Ammon's horn (tissue), 1 donor: ENCODE data around the gene APAF1.

ENCODE experiments used
- DNase-seq: peaks from one replicate; pipeline ENCODE4 v3.0.0-alpha.2; 2016; ENCODE audit warnings: low spot score

APAF1 gene

DNA sequence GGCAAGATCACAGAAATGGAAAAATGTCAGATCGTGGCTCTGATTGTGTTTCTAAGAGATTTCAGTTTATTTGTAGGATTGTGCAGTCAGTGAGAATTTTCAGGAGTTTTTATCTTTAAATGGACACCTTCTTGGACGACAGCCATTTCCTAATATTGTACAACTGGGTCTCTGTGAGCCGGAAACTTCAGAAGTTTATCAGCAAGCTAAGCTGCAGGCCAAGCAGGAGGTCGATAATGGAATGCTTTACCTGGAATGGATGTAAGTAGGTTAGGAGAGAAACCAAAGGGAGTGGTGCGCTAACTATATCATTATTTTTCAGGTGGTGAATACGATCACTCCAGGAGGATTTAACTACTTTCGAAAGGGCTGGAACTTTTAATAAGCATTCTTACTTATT lies 26.4 kb downstream of the APAF1 start:
- no peak for DNase-seq

DNA sequence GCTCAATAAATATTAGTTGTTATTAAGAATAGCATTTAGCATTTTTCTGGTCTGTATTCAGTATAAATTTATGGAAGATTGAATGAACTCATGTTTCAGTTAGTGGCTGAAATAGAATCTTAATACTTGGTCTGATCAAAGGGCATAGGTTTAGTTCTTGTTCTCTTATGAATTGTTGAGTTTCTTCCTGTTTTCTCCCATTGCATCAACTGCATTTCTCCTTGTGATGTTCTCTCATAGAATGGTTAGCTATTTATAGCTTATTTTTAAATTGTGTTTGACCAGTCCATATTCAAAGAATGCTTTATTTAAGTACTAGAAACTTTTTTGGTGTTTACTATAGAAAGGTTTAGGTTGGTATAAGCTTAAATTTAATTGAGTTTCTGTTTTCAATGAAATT lies 29.8 kb downstream of the APAF1 start:
- DNase-seq: no peak

DNA sequence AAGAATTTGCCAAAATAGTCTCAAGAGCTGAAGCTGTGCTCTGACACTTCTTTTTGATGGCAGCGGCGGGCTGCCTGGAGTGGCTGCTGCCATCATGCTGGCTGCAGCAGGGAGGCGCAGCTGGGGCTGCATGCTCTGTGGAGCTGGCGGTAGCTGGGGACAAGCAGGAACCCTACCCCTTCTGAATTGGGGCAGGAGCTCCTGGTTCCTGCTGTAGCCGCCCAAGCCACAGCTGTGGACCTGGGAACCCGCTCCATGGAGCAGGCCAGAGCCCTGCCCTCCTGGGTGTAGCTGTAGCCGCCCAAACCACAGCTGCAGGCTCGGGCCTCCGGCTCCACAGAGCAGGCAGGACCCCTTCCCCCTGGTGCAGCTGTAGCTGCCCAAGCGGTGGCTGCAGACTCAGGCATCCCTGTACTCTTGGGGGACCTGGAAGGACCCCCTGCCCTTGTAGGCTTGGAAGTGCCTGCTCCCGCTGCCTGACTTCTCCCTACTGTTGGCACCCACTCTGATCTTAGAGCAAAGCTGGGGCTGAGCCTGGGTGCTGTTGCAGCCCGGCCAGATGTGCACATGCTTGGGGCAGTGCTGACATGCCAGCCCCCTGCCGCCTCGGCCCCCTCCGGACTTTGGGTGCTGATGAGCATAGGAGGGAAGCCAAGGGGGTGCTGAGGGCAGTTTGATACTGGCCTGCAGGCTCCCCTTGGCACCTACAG lies 33.3 kb downstream of the APAF1 start:
- DNase-seq: no peak

DNA sequence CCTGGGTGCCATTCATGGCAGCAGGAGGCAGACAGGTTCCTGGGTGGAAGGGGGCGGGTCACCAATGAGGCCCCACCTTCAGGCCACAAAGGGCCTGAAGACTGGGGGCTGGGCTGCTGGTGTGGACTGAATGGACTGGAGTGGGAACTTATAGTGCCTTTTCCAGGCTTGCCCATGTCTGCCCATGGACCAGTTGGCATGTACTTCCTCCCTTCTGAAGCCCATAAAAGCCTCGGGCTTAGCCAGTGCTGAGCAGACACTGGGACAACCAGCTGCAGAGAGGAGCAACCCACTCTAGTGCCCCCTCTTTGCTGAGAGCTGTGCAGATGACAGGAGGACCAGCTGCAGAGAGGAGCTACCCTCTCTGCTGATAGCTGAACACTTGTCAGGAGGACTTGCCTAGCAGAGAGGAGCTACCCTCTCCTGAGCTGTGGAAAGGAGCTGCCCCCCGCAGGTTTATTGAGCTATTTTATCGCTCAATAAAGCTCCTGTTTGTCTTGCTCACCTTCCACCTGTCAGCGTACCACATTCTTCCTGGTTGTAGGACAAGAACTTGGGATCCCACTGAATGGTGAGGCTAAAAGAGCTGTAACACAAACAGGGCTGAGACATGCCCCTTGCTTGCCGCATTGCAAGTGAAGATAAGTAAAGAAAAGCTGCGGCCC lies 34.0 kb downstream of the APAF1 start:
- DNase-seq: no peak

DNA sequence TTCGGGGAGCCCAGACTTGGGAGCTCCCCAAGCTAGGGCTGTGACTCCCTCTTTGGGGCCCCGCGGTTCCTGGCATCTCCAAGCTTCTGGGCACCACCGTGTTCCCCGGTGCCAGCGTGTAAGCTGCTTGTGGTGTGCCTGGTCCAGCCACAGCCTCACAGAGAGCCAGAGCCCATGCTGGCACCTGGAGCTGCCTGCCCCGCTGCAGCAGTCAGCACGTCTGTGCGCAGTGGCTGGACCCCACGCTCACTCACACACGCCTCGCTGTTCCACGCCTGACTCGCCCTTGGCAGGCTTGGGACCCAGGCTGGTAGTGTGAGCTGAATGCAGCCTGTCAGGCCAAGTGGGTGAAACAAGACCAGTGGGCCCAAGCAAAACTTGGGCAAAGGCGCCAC lies 34.5 kb downstream of the APAF1 start:
- DNase-seq: no peak

DNA sequence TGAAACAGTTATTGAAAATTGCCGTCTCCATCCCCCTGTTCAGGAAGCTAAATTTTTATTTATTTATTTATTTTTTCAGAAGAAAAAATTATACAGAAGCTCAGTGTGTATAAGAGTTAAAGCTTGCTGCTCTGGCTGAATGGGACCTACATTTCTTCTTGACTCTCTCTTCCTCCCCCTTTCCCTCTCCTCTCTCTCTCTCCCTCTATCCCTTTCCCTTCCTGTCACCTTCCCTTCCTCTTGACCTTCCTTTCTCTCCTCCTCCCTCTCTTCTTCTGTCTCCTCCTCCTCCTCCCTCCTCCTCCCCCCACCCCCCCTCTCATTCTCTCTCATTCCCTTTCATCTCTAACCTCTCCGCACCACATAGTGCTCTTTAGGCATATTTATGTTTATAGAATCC lies 39.1 kb downstream of the APAF1 start:
- DNase-seq: no peak

DNA sequence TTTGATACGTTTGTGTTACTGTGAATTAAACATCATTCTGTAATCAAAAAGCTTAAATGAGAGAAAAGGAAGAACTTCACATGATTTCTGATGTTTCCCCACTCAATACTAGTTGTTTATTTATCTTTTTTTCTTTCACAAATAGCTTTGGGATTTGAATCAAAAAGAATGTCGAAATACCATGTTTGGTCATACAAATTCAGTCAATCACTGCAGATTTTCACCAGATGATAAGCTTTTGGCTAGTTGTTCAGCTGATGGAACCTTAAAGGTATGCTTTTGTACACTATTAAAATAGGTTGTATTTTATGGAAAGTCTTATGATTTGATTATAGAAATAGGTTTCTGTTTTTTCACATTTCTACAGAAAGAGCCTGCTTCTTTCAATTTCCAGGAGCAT lies 41.5 kb downstream of the APAF1 start:
- DNase-seq: no peak

DNA sequence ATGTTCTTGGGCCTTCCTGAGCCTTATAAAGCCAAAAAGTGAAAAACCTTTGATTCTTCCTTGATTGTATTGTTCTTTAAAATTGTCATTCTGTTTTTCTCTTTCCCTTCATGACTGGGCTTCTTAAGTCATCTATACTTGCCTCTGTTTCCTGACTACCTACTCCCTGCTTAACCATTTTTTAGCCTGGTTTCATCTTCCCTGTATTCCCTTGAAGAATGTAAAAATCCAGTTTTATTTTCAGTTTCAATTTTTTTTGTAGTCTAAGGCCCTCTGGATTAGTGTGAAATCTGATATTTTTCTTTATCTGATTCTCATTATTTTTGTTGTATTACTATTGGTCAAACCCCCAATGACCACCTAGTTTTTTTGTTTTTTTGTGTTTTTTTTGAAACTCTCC lies 46.3 kb downstream of the APAF1 start:
- DNase-seq: no peak

DNA sequence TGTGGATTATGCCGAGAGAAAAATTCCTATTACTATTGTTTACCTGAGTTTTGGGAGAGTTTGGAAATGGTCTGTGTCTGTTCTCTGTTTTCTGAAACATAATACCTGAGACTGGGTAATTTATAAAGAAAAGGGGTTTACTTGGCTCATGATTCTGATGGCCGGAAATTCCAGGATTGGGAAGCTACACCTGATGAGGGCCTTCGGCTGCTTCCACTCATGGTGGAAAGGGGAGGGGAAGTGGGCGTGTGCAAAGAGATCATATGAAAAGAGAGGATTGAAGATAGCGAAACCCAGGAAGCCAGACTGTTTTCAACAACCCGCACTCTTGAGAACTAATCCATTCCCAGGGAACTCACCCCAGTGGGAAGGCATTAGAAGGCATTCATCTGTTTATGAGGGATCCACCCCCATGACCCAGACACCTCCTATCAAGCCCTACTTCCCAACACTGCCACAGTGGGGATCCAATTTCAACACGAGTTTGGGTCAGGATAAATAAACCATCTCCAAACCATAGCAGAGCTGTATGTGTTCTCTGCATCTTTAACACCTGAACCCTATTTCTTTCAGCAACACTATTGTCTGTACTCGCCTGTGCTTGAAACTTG lies 51.1 kb downstream of the APAF1 start:
- DNase-seq: no peak

DNA sequence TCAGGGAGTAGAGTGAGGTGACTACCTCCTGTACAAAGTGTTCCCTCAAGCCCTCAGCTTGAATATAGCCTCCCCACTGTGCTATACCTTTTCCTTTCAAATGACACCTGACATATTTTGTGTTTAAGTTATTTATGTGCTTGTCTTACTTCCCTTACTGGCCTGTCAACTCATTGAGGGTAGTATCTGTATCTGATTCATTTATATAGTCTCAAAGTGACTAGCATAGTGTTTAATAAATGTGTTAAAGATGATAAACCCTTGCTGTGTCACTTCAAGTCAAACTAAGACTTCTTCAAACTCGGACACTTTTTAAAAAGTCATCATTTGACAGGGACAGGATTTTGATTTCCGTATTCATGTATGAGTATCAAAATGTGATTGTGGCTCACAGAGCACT lies 52.1 kb downstream of the APAF1 start:
- no peak for DNase-seq

DNA sequence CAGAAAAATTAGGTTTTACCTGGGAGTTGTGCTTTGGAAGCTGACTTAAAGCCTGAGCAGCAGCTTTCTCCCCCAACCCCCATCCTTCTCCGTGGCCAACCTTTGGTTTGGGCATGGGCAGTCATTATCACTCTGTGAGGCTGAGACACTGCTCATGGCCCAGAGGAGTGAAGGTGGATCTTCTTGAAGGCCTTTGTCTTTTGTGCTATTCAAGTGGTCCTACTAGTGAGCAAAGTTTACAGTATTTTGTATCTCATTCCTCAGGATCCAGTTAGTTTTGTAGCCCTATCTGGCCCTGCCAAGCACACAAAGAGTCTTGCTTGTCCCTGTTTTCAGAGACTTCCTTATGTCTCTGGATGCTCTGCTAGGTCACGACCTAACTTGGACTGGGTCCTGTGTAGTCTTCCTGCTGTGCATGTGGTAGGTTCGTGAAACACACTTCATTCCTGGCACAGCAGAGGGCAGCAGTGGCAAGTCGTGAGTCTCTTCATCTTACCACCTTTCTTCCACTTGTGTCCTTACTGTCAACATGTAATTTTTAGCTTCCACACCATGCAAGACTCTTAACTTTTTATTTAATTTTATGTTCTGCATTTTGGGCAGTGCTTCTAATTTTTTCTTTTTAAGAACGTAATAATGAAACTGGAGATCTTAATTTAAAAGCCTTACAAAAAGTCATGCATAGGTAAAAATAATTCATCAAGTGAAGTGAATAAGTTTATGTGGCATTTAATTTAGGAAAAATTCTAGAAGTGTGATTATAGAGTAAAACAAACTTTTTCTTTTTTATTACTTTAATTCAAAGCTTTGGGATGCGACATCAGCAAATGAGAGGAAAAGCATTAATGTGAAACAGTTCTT lies 53.7 kb downstream of the APAF1 start:
- DNase-seq: peak; percentile 95

DNA sequence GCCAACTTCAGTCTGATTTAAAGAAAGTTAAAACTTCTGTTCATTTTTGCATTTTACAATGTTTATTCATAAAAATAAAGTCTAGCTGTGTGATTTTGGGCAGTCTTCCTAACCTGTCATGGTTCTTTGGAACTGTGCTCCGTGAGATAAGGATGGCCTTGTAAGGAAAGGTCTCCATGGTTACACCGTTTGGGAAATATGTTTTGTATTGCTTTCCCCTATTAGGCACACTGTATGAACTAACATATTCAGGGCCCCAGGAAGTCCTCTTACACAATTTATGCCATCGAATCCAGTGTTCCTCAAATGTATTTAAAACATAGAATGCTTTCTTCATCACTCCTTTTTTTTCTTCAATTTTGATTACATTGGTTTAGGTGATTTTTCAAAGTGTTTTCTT lies 54.5 kb downstream of the APAF1 start:
- DNase-seq: no peak

DNA sequence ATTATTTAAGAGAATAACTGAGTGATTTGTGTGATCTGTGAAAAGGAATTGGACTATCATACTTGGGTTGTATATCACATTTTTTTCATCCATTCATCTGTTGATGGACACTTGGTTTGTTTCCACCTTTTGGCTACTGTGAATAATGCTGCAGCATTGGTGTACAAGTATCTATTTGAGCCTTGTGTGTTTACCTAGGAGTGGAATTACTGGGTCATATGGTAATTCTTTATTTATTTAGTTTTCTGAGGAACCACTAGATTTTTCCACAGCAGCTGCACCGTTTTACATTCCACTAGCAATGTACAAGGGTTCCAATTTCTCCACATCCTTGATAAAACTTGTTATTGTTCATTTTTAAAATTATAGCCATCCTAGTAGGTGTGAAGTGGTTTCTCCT lies 56.1 kb downstream of the APAF1 start:
- no peak for DNase-seq

DNA sequence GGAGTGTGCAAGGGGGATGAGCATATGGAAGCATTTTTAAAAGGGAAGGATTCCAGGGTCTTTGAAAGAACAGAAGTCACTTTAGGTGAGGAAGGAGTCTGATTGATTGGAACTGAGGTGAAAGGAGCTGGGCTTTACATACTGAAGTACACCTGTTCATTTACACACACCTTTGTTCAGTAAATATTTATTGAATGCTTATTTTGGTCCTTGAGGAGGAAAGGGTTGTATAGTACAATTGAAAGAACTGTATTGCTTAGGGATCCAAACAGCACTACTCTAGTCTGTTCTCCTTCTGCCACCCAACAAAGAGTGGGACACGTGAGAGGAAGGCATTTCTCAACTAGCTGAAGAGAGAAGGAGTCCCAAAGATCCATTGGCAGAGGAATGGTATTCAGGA lies 63.9 kb downstream of the APAF1 start:
- DNase-seq: no peak

DNA sequence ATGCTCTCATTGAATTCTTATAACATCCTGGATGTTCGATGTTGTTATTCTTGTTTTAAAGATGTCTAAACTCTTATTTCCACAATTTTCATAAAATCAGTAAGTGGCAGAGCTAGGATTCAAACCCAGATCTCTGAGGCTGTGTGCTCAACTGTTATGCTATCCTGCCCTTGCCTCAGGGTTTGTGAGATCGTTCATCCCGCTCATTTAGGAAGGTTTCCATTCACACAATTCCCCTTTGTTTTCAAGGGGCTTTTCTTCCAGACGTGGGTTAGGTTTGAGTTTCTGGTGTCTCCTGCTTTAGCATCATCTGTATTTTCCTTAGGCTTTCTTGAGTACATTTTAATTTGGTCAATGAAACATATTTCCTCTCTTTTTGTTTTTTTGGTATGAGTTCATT lies 69.3 kb downstream of the APAF1 start:
- DNase-seq: no peak

DNA sequence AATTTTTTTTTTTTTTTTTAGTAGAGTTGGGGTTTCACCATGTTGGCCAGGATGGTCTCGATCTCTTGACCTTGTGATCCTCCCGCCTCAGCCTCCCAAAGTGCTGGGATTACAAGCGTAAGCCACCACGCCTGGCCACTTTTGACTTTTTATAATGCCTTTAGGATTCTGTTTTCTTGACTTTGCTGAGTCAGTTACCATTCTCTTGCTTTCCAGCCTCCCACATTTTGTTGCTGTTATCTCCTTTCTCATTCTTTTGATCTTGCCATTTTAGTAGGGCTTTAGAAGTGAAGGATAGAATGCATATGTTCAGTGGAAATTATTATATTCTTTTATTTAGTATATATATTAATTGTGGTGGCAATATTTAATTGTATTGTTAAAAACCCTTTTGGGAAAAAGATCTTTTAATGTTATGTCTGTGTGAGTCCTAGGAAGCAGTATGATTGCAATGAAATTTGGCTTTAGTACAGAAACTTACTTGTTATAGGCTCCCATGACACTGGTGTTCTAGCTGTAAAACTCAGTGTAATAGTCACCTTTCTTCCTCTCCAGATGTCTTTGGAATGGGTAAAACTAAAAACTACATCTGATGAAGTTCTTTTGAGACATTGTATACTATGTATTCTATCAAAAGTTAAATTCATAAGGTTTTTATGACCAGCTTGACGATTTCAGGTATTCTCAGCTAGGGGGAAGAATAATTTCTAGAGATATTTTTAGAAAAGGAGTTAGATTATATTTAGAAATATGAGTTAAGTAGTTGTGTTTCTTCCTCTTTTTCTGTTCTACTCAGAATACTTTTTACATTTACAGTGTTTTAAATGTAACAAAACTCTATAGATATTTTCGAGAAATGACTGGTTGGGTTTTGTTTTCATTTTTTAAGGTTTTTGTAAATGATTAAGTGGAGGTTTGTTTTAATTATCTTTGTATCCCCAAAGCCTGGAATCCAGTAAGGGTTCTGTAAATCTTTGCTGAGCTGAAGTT lies 74.7 kb downstream of the APAF1 start:
- DNase-seq: no peak

DNA sequence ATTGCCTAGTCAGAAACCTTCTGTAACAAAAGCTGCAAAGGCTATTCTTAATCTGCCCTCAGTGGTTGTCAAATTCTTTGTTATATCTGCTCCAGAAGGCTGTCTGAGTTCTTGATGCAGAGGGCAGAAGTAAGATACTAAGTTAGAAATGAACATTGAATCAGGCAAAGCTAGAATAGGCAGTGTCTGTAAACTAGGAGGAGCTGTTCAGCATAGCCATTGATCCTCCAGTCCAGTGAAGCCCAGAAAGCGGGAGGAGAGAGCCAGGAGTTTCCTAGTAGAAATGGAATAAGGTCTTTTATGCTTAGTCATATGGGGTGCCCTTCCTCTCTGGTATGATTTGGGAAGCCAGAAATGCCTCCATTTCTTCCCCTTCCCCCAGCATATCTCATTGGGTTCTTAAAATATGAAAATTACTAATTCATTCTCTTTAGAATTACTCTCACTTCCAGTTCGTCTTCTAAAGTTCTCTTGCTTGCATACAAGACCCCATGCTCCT lies 76.2 kb downstream of the APAF1 start:
- DNase-seq: no peak

DNA sequence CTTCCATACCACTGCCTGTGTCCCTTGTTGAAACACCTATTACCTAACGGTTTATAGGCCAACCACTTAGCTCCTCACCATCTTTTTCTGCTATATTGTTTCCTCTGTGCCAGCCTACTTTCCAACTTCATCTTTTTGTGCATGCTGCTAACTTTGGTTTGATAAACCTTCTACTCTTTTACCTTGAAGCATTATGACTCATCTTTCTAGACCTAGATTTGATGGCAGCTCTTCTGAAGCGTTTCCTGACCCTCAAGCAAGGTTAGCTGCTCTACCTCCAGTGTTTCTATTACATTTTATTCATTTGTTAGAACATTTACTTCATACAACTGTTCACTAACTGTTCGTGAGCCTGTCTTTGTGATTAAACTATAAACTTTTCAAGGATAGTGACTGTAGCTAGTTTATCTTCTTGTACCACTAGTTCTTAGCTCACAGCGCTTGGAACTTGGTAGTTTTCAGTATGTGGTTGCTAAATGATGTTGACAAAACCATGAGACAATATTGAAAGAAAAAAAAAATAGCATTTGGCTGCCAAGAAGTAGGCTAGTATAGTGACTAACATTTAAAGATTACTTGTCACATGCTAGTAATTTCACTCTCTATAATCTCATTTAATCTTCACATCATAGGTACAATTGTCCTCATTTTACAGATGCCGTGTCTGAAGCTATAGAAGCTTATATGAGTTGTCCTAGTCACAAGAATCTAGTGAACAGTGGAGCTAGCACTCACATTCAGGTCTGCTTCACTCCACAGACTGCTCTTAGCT lies 79.5 kb downstream of the APAF1 start:
- no peak for DNase-seq

DNA sequence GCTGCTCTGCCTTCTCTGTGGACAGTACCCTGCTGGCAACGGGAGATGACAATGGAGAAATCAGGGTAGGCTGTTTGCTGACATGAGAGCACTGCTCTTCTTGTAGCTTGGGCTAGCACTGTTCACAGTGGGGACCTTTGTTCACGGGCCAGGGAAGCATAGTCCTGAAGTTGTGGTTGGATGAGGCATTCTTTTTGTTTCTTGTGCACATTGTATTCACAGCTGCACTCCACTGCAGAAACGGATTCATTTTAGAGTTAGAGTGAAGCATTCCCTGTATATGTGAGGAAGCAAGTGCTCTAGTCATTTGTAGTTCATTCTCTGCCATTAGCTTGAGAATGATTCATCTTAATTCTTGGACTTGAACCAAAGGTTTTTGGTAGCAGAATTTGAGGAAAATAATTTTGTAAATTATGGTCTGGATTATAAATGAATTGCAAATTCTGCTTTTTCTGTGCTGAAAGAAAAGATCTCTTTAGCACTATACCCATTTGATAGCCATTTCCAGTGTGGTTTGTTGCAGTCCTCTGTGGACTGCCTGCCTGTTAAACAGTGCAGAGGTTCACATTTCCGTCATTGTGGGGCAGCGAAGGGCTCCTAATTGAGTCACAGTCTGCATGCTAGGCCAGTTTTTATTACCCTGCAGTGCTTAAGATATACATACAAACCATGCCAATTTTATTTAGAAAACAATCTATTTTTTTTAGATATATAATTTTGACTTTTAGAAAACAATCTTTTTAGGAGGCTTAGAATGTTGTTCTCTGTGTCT lies 80.6 kb downstream of the APAF1 start:
- DNase-seq: peak; percentile 90

DNA sequence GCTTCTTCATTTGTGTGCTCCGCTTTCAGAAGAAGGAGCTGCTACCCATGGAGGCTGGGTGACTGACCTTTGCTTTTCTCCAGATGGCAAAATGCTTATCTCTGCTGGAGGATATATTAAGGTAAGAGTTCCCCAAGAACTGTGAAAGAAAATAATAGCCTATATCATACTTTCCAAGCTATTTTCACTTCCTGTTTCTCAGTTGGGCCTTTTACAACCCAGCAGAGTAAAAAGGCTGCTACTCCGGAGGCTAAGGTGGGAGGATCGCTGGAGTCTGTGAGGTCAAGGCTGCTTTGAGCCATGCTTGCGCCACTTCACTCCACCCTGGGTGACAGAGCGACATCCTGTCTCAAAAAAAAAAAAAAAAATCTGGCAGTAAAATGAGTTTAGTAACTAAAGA lies 82.1 kb downstream of the APAF1 start:
- DNase-seq: no peak
